ENCODE measurements around the gene ZNF445.

ZNF445 gene

DNA sequence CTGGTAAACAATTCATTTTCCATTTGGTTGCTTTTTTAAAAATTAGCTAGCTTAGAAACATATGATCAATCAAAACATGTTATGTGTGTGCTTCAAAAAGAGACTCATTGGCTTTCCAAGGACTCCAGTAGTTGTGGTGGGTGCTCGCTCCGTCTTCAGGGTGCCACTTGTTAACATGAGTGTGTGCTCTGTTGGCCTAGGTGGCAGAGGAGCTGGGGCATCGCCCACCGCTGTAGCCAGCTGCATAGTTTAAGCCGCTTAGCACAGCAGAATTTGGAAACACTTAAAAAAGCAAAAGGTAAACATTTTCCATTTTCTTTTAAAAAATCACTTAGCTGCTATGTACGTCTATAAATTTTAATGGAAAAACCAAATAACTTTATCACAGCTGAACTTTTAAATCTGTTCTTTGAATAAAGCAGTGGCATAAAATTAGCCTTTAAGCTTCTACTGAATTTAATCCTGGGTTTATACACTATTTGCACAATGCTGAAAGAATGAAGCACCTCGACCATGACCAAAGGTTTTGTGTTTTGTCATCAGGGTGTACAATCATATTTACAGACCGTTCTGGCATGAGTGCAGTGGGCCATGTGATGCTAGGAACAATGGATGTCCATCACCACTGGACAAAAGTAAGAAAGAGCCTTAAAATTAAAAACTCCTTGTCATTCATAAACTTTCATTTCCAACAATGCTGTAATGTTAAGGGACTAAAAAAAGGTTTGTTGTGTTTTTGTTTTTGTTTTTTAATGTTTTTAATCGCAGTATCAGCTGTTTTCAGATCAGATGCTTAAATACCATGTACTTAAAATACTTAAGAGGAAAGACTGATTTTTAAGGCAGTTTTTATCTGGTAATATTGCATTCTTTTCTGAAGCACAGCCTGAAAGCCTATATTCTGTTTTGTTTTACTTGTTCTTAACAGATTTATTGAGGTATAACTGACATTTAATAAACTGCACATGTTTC is 81.0 kb downstream of the ZNF445 start:
- DNase-seq = no peak

DNA sequence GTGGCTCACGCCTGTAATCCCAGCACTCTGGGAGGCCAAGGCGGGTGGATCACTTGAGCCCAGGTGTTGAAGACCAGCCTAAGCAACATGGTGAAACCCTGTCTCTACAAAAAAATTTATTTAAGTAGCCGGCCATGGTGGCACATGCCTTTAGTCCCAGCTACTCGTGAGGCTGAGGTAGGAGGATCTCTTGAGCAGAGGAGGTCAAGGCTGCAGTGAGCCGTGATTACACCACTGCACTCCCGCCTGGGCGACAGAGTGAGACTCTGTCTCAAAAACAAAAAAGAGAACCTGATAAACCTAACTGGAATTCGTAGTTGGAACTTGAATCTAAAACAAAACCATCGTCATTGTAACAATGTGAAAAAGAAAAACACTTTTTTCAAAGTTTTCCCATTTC is 81.8 kb downstream of the ZNF445 start:
- no peak for DNase-seq

DNA sequence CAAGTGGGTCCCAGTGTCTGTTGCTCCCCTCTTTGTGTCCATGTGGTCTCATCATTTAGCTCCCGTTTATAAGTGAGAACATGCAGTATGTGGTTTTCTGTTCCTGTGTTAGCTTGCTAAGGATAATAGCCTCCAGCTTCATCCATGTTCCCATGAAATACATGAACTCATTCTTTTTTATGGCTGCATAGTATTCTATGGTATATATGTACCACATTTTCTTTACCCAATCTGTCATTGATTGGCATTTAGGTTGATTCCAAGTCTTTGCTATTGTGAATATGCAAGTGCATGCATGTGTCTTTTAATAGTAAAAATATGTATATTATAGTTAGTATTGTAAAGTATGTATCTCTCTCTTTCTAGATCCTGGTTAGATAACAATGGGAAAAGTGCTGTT is 85.0 kb downstream of the ZNF445 start:
- no peak for DNase-seq

DNA sequence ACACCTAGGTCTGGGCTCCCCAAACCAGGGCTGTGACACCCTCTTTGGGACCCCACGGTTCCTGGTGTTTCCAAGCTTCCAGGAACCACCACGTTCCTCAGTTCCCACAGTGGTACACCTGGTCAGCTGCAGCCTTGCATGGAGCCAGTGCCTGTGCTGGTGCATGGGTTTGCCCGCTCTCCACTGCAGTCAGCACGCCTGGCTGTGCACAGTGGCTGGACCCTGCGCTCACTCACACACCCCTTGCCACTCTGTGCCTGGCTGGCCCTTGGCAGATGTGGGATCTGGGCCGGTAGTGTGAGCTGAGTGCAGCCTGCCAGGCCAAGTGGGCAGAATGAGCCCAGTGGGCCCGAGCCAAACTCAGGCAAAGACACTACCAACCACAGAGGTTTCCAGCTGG is 90.1 kb downstream of the ZNF445 start:
- no peak for DNase-seq
